NT2/D1 (cell line): ENCODE data around the gene EPHA5.

ENCODE experiments used
- DNase-seq: peaks from one replicate; pipeline ENCODE4 v3.0.0-alpha.2; 2011; ENCODE audit warnings: low read depth, low spot score
- H3K27me3 ChIP-seq: 2 replicates; pipeline ENCODE4 v1.6.0; 2011; ENCODE audit warnings: mild to moderate bottlenecking; ENCODE audit not compliant: insufficient read length, insufficient read depth
- H3K36me3 ChIP-seq: 2 replicates; pipeline ENCODE4 v1.6.1; 2011; ENCODE audit warnings: mild to moderate bottlenecking, low read length, mixed read lengths; ENCODE audit not compliant: insufficient read depth, insufficient read length
- H3K4me1 ChIP-seq: 2 replicates; pipeline ENCODE4 v1.5.1; 2011; ENCODE audit not compliant: insufficient read depth, insufficient read length
- H3K4me3 ChIP-seq: 2 replicates; pipeline ENCODE4 v1.5.1; 2011; ENCODE audit warnings: low read depth; ENCODE audit not compliant: insufficient read length
- H3K9ac ChIP-seq: 2 replicates; pipeline ENCODE4 v1.6.0; 2011; ENCODE audit warnings: low read depth; ENCODE audit not compliant: insufficient read length
- H3K9me3 ChIP-seq: 2 replicates; pipeline ENCODE4 v1.5.1; 2011; ENCODE audit warnings: mild to moderate bottlenecking, low read length; ENCODE audit not compliant: insufficient read depth
- SUZ12 ChIP-seq: IDR thresholded peaks from 2 replicates; pipeline ENCODE4 v1.6.1; 2011; ENCODE audit not compliant: insufficient read length, insufficient read depth; ENCODE audit errors: extremely low read depth
- YY1 ChIP-seq: IDR thresholded peaks from 2 replicates; pipeline ENCODE4 v1.6.1; 2011; ENCODE audit not compliant: insufficient read length, insufficient read depth
- ZNF274 ChIP-seq: IDR thresholded peaks from 2 replicates; pipeline ENCODE4 v1.6.1; 2011; ENCODE audit warnings: mild to moderate bottlenecking, low read depth, low read length

EPHA5 gene

DNA sequence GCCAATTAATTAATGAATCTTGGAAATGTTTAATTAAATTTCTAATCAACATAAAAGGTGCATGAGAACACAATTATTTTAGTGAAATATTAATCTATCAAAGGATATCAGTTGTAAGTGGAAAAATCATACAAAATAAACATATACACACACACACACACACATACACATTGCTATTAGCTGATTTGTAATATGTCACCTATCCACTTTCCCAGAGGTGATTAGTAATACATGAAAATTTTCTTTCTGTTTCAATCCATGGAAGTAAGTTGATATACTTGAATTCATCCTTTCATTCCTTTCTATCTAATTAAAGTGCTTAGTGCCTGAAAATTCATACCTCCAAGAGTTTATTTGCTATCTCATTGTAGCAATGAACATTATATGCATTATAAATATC is 213.7 kb downstream of the EPHA5 start:
- no peak overlapping the region for H3K9ac ChIP-seq
- no peaks in the 10 kb centered on the region for H3K27me3 ChIP-seq
- H3K9me3 ChIP-seq = no peaks in the 10 kb centered on the region
- no peak for DNase-seq
- H3K36me3 ChIP-seq = no peaks in the 10 kb centered on the region
- H3K4me3 ChIP-seq = no peak overlapping the region
- TF ChIP-seq YY1 = no peak
- TF ChIP-seq ZNF274 = no peak
- no peak for TF ChIP-seq SUZ12
- H3K4me1 ChIP-seq = no peaks in the 10 kb centered on the region

- DNase-seq = no peak
- H3K27me3 ChIP-seq = no peaks in the 10 kb centered on the region
- no peaks in the 10 kb centered on the region for H3K36me3 ChIP-seq
- H3K4me3 ChIP-seq = no peak overlapping the region
- no peak overlapping the region for H3K9ac ChIP-seq
- no peak for TF ChIP-seq YY1
- TF ChIP-seq ZNF274 = no peak
- TF ChIP-seq SUZ12 = no peak
- no peaks in the 10 kb centered on the region for H3K9me3 ChIP-seq
- H3K4me1 ChIP-seq = no peaks in the 10 kb centered on the region
These were observed 216.9 kb downstream of the EPHA5 start for GRCh38 chr4:65453398-65453797.

- Histone ChIP-seq H3K4me1 (no peaks in the 10 kb centered on the region), H3K9ac (no peak overlapping the region), H3K36me3 (no peaks in the 10 kb centered on the region), H3K9me3 (no peaks in the 10 kb centered on the region), H3K27me3 (no peaks in the 10 kb centered on the region), H3K4me3 (no peak overlapping the region)
- DNase-seq = no peak
- TF ChIP-seq SUZ12 (no peak), YY1 (no peak), ZNF274 (no peak)
These were observed 219.4 kb downstream of the EPHA5 start for GRCh38 chr4:65450899-65451298.

DNA sequence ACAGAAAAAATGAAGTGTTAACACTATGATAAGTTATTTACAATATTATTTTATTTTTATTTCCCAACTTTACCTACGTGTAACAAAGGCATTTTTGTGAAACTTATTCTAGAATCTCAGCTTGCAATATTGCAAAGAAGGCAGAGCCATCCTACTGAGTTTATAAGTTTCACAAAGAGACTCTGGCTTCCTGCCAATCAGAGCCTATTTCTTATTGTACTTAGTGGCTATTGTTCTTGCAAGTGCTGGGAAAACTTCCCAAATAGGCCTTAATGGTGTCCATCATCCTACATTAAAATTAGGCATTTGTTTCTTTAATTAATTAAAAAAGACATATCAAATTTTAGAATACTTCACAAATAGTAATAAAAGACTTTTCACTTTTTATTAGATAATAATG is 233.2 kb downstream of the EPHA5 start:
- no peak overlapping the region for H3K4me3 ChIP-seq
- no peak for TF ChIP-seq YY1
- no peak for TF ChIP-seq ZNF274
- TF ChIP-seq SUZ12 = no peak
- H3K36me3 ChIP-seq = no peaks in the 10 kb centered on the region
- H3K4me1 ChIP-seq = no peaks in the 10 kb centered on the region
- no peaks in the 10 kb centered on the region for H3K27me3 ChIP-seq
- H3K9ac ChIP-seq = no peak overlapping the region
- no peaks in the 10 kb centered on the region for H3K9me3 ChIP-seq
- no peak for DNase-seq

DNA sequence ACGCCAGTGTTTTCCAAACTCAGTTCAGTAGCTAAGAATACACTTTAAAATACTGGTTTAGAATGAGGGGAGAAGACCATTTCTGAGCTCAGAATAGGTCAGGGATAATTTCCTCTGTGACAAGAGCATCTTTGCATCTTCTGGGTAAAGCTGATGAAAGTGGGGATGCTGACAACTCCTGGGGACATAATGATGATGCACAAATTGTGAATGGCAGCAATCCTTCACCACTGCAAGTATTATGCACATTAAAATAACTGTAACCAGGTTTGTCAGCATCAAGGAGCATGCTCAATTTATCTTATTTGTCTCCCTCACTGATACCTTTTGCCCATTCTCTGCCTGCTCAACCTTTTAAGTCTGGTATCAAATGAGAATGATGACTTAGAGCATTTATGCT is 248.2 kb downstream of the EPHA5 start:
- Histone ChIP-seq H3K9me3 (no peaks in the 10 kb centered on the region), H3K4me3 (no peak overlapping the region), H3K9ac (no peak overlapping the region), H3K4me1 (no peaks in the 10 kb centered on the region), H3K27me3 (no peaks in the 10 kb centered on the region), H3K36me3 (no peaks in the 10 kb centered on the region)
- TF ChIP-seq YY1 (no peak), ZNF274 (no peak), SUZ12 (no peak)
- no peak for DNase-seq

- H3K4me3 ChIP-seq = no peak overlapping the region
- H3K27me3 ChIP-seq = no peaks in the 10 kb centered on the region
- H3K9ac ChIP-seq = no peak overlapping the region
- DNase-seq = no peak
- TF ChIP-seq YY1 (no peak), ZNF274 (no peak), SUZ12 (no peak)
- no peaks in the 10 kb centered on the region for H3K36me3 ChIP-seq
- H3K4me1 ChIP-seq = no peaks in the 10 kb centered on the region
- H3K9me3 ChIP-seq = no peaks in the 10 kb centered on the region
These were observed 250.3 kb downstream of the EPHA5 start for GRCh38 chr4:65420036-65420435.

DNA sequence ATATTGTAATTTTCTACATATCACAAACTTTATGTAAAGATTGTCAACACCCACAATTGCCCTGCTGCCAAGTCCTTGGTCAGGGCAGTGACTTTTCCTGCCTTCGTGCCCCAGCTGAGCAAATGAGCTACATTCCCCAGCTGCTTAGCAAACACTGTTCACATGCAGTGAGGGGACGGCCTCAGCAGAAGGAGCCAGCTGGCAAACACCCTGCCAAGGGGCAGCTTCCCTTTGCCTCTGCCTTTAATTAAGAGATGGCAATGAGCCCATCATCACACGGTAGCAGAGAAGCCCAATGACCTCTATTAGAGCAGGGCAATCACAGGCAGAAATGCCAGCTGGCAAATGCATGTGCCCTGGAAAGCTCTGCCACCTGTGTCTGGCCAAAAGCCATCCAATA is 253.4 kb downstream of the EPHA5 start:
- Histone ChIP-seq H3K9ac (no peak overlapping the region), H3K27me3 (no peaks in the 10 kb centered on the region), H3K36me3 (no peaks in the 10 kb centered on the region), H3K9me3 (no peaks in the 10 kb centered on the region), H3K4me1 (no peaks in the 10 kb centered on the region), H3K4me3 (no peak overlapping the region)
- DNase-seq = no peak
- TF ChIP-seq ZNF274 (no peak), YY1 (no peak), SUZ12 (no peak)

GRCh38 chr4:65407483-65407882 is 262.8 kb downstream of the EPHA5 start:
- DNase-seq = no peak
- H3K9me3 ChIP-seq = no peaks in the 10 kb centered on the region
- no peak overlapping the region for H3K4me3 ChIP-seq
- H3K27me3 ChIP-seq = no peaks in the 10 kb centered on the region
- no peaks in the 10 kb centered on the region for H3K4me1 ChIP-seq
- H3K9ac ChIP-seq = no peak overlapping the region
- no peaks in the 10 kb centered on the region for H3K36me3 ChIP-seq
- TF ChIP-seq YY1 (no peak), ZNF274 (no peak), SUZ12 (no peak)
